WTC11 (cell line): Measurements from ENCODE around the gene EOMES. TPM values are rescaled to one million over a fixed set of nuclear protein-coding genes. Genes with fewer than 3 reads are reported as not detected.

Source experiments
- ATAC-seq: fragments of 200-7000 bp; cut with Tn5 transposase; 2 replicates; pipeline ENCODE4 v1.10.0; 2021; ENCODE audit warnings: mild to moderate bottlenecking, moderate library complexity
- CTCF ChIA-PET: fragments of 300-600 bp; sonication (Branson Sonifier 250); formaldehyde crosslinking; loops from one replicate; lab custom pipeline; 2021; ENCODE audit warnings: antibody characterized with exemption; lab: Charles Lee
- POLR2A ChIA-PET: fragments of 350-600 bp; sonication (Branson Sonifier 250); formaldehyde crosslinking; loops from one replicate; lab custom pipeline; 2021; ENCODE audit warnings: antibody characterized with exemption; lab: Charles Lee
- DNase-seq: peaks from one replicate; pipeline ENCODE4 v3.0.0; 2021; ENCODE audit warnings: low spot score
- H3K27ac Mint-ChIP-seq: 2 replicates; pipeline ENCODE4 v1.8.0; 2021; ENCODE audit warnings: mixed read lengths
- H3K27me3 Mint-ChIP-seq: 2 replicates; pipeline ENCODE4 v1.8.0; 2021; ENCODE audit warnings: low read depth, mild to moderate bottlenecking, moderate library complexity, mixed read lengths
- H3K36me3 Mint-ChIP-seq: 2 replicates; pipeline ENCODE4 v1.8.0; 2021; ENCODE audit warnings: mixed read lengths
- H3K4me1 Mint-ChIP-seq: 2 replicates; pipeline ENCODE4 v1.8.0; 2022; ENCODE audit warnings: mixed read lengths
- H3K4me3 Mint-ChIP-seq: 2 replicates; pipeline ENCODE4 v1.8.0; 2021; ENCODE audit warnings: mild to moderate bottlenecking, moderate library complexity, mixed read lengths
- H3K9me3 Mint-ChIP-seq: 2 replicates; pipeline ENCODE4 v1.8.0; 2021; ENCODE audit warnings: mixed read lengths
- ATF1 ChIP-seq: sonication (generic); formaldehyde crosslinking; IDR thresholded peaks from 2 replicates; pipeline ENCODE4 v1.8.1; 2023; ENCODE audit warnings: mild to moderate bottlenecking, moderate library complexity, missing genetic modification reagents
- ATF6 ChIP-seq: sonication (generic); formaldehyde crosslinking; IDR thresholded peaks from 2 replicates; pipeline ENCODE4 v1.8.1; 2023; ENCODE audit warnings: mild to moderate bottlenecking, missing genetic modification reagents
- E2F1 ChIP-seq: sonication (generic); formaldehyde crosslinking; IDR thresholded peaks from 2 replicates; pipeline ENCODE4 v1.8.0; 2022; ENCODE audit warnings: mild to moderate bottlenecking, missing genetic modification reagents
- E2F5 ChIP-seq: sonication (generic); formaldehyde crosslinking; IDR thresholded peaks from 2 replicates; pipeline ENCODE4 v1.8.1; 2022; ENCODE audit warnings: mild to moderate bottlenecking, moderate library complexity, missing genetic modification reagents
- ELF4 ChIP-seq: sonication (generic); formaldehyde crosslinking; IDR thresholded peaks from 2 replicates; pipeline ENCODE4 v1.8.1; 2022; ENCODE audit warnings: low read depth, mild to moderate bottlenecking, moderate library complexity, missing genetic modification reagents
- ESRRA ChIP-seq: sonication (generic); formaldehyde crosslinking; IDR thresholded peaks from 2 replicates; pipeline ENCODE4 v1.8.1; 2022; ENCODE audit warnings: mild to moderate bottlenecking, missing genetic modification reagents, borderline replicate concordance
- FOXP1 ChIP-seq: sonication (generic); formaldehyde crosslinking; IDR thresholded peaks from 2 replicates; pipeline ENCODE4 v1.8.0; 2022; ENCODE audit warnings: missing genetic modification reagents, mild to moderate bottlenecking, moderate library complexity, borderline replicate concordance
- GTF2I ChIP-seq: fragments of 250-450 bp; sonication (Bioruptor Pico); conservative IDR thresholded peaks from 2 replicates; pipeline ENCODE4 v1.4.0; 2021; ENCODE audit warnings: mild to moderate bottlenecking
- HMGA2 ChIP-seq: fragments of 250-450 bp; sonication (Bioruptor Pico); IDR thresholded peaks from 2 replicates; pipeline ENCODE4 v1.4.0; 2021; ENCODE audit warnings: mild to moderate bottlenecking, moderate library complexity
- IRF1 ChIP-seq: sonication (generic); formaldehyde crosslinking; IDR thresholded peaks from 2 replicates; pipeline ENCODE4 v1.8.0; 2023; ENCODE audit warnings: missing genetic modification reagents
- OVOL2 ChIP-seq: fragments of 250-450 bp; sonication (Bioruptor Pico); IDR thresholded peaks from 2 replicates; pipeline ENCODE4 v1.9.0; 2021; ENCODE audit warnings: mild to moderate bottlenecking, borderline replicate concordance
- RELA ChIP-seq: sonication (generic); formaldehyde crosslinking; IDR thresholded peaks from 2 replicates; pipeline ENCODE4 v1.8.1; 2022; ENCODE audit warnings: missing genetic modification reagents, mild to moderate bottlenecking, borderline replicate concordance
- SMAD4 ChIP-seq: sonication (generic); formaldehyde crosslinking; IDR thresholded peaks from 2 replicates; pipeline ENCODE4 v1.8.0; 2022; ENCODE audit warnings: mild to moderate bottlenecking, missing genetic modification reagents
- TEAD1 ChIP-seq: sonication (generic); formaldehyde crosslinking; IDR thresholded peaks from 2 replicates; pipeline ENCODE4 v1.8.0; 2022; ENCODE audit warnings: mild to moderate bottlenecking, missing genetic modification reagents
- ZBTB43 ChIP-seq: sonication (generic); formaldehyde crosslinking; IDR thresholded peaks from 2 replicates; pipeline ENCODE4 v1.8.1; 2023; ENCODE audit warnings: mild to moderate bottlenecking, missing genetic modification reagents
- ZNF138 ChIP-seq: sonication (generic); formaldehyde crosslinking; conservative IDR thresholded peaks from 2 replicates; pipeline ENCODE4 v1.8.1; 2022; ENCODE audit warnings: mild to moderate bottlenecking, moderate library complexity, missing genetic modification reagents
- ZNF232 ChIP-seq: sonication (generic); formaldehyde crosslinking; IDR thresholded peaks from 2 replicates; pipeline ENCODE4 v1.8.0; 2022; ENCODE audit warnings: mild to moderate bottlenecking, missing genetic modification reagents
- ZNF423 ChIP-seq: fragments of 250-450 bp; sonication (Bioruptor Pico); IDR thresholded peaks from 2 replicates; pipeline ENCODE4 v2.1.2; 2022; ENCODE audit warnings: mild to moderate bottlenecking, moderate library complexity
- total RNA-seq: library from RNA; stranded (reverse); gene quantifications from 3 replicates; pipeline ENCODE4 v1.2.3, GENCODE V29; 2021
- TF ChIP-seq, protein P1 (sequence below): sonication (generic); formaldehyde crosslinking; IDR thresholded peaks from 2 replicates; pipeline ENCODE4 v1.8.0; 2022; ENCODE audit warnings: missing genetic modification reagents
- TF ChIP-seq, protein P2 (sequence below): fragments of 250-450 bp; sonication (Bioruptor Pico); IDR thresholded peaks from 2 replicates; pipeline ENCODE4 v2.1.2; 2022; ENCODE audit warnings: mild to moderate bottlenecking, moderate library complexity
- TF ChIP-seq, protein P3 (sequence below): fragments of 250-450 bp; sonication (Bioruptor Pico); IDR thresholded peaks from 2 replicates; pipeline ENCODE4 v1.9.0; 2021; ENCODE audit warnings: mild to moderate bottlenecking

EOMES gene
- total RNA-seq, 1 experiment from 2014 or later, result 1.4 TPM

DNA sequence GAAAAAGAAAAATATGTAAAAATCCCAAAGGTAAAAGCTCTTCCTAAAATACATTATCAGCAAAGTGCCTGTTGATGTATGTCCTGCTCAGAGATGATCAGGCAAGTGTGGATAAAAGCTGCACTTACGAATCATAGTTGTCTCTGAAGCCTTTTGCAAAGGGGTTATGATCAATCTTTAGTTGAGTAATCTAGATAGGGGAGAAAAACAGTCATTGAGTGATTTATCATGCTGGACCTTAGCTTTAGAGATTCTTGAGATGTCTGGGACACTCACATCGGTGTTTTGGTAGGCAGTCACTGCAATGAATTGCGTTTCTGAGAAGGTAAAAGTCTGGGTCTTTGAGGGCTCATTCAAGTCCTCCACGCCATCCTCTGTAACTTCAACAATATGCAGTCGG lies 3.7 kb downstream of the EOMES start:
- no peaks in the 10 kb centered on the region for H3K36me3 Mint-ChIP-seq
- peaks cover 77% of the 10 kb centered on the region for H3K4me1 Mint-ChIP-seq
- ATAC-seq (no peak), DNase-seq (no peak)
- H3K27me3 Mint-ChIP-seq, result peaks cover 94% of the 10 kb centered on the region
- no peak for TF ChIP-seq HMGA2 (CRISPR knock-in tag)
- TF ChIP-seq, protein P1, sequence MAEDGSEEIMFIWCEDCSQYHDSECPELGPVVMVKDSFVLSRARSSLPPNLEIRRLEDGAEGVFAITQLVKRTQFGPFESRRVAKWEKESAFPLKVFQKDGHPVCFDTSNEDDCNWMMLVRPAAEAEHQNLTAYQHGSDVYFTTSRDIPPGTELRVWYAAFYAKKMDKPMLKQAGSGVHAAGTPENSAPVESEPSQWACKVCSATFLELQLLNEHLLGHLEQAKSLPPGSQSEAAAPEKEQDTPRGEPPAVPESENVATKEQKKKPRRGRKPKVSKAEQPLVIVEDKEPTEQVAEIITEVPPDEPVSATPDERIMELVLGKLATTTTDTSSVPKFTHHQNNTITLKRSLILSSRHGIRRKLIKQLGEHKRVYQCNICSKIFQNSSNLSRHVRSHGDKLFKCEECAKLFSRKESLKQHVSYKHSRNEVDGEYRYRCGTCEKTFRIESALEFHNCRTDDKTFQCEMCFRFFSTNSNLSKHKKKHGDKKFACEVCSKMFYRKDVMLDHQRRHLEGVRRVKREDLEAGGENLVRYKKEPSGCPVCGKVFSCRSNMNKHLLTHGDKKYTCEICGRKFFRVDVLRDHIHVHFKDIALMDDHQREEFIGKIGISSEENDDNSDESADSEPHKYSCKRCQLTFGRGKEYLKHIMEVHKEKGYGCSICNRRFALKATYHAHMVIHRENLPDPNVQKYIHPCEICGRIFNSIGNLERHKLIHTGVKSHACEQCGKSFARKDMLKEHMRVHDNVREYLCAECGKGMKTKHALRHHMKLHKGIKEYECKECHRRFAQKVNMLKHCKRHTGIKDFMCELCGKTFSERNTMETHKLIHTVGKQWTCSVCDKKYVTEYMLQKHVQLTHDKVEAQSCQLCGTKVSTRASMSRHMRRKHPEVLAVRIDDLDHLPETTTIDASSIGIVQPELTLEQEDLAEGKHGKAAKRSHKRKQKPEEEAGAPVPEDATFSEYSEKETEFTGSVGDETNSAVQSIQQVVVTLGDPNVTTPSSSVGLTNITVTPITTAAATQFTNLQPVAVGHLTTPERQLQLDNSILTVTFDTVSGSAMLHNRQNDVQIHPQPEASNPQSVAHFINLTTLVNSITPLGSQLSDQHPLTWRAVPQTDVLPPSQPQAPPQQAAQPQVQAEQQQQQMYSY (CRISPR knock-in tag), result no peak
- TF ChIP-seq E2F5 (CRISPR knock-in tag), result no peak
- no peak for TF ChIP-seq ZNF138 (CRISPR knock-in tag)
- no peak overlapping the region for H3K4me3 Mint-ChIP-seq
- no peak overlapping the region for H3K27ac Mint-ChIP-seq
- ChIA-PET POLR2A (no interaction called here), CTCF (no interaction called here)
- H3K9me3 Mint-ChIP-seq, result no peaks in the 10 kb centered on the region

DNA sequence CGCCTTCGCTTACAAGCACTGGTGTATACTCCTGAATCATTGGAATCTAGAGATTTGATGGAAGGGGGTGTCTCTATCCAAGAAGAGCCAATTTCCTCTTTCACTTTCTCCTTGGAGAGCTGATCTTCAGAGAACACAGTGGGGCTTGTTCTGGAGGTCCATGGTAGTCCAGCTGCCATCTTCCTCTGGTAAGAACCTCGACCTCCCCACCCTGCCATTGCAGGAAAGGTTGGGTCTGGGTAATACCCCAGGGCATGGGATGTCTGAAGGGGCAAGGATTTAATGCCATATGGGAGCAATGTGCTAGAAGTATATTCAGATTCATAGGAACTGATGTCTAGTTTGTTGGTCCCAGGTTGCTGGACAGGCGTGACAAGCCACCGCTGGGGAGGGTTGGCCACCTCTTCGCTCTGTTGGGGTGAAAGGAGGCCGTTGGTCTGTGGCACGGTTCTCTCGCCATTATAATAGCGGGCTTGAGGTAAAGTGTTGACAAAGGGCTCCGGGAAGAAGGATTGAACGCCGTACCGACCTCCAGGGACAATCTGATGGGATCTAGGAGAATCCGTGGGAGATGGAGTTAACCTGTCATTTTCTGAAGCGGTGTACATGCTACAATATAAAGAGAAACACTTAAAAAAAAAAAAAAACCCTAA lies 4.8 kb downstream of the EOMES start:
- TF ChIP-seq RELA (CRISPR knock-in tag) (no peak), ZNF423 (CRISPR knock-in tag) (no peak), ATF1 (CRISPR knock-in tag) (no peak), E2F1 (CRISPR knock-in tag) (no peak), GTF2I (CRISPR knock-in tag) (no peak), ESRRA (no peak)
- Mint-ChIP-seq H3K36me3 (no peaks in the 10 kb centered on the region), H3K4me3 (no peak overlapping the region), H3K4me1 (peaks cover 81% of the 10 kb centered on the region), H3K9me3 (no peaks in the 10 kb centered on the region), H3K27me3 (peaks cover 94% of the 10 kb centered on the region), H3K27ac (no peak overlapping the region)
- ATAC-seq, result no peak
- POLR2A ChIA-PET, result no interaction called here
- CTCF ChIA-PET, result no interaction called here
- no peak for DNase-seq

- Mint-ChIP-seq H3K4me1 (peaks cover 83% of the 10 kb centered on the region), H3K27ac (no peak overlapping the region), H3K9me3 (no peaks in the 10 kb centered on the region), H3K27me3 (peaks cover 100% of the 10 kb centered on the region), H3K4me3 (no peak overlapping the region; the same call in 1 of the 2 replicates), H3K36me3 (no peaks in the 10 kb centered on the region)
- ChIA-PET POLR2A (interaction anchor here (0.6 kb wide), 1 partner anchor 232 kb away, joined by 4 read pairs; no protein-coding TSS in a partner anchor), CTCF (interaction anchor here (0.6 to 0.7 kb wide), 2 partner anchors 8 to 107 kb away, joined by 4 to 5 read pairs; no protein-coding TSS in a partner anchor)
- DNase-seq (no peak), ATAC-seq (no peak)
- no peak for TF ChIP-seq ZNF232 (CRISPR knock-in tag)
- no peak for TF ChIP-seq ELF4 (CRISPR knock-in tag)
- no peak for TF ChIP-seq IRF1 (CRISPR knock-in tag)
- no peak for TF ChIP-seq SMAD4
- no peak for TF ChIP-seq ZBTB43 (CRISPR knock-in tag)
- TF ChIP-seq, protein P2, sequence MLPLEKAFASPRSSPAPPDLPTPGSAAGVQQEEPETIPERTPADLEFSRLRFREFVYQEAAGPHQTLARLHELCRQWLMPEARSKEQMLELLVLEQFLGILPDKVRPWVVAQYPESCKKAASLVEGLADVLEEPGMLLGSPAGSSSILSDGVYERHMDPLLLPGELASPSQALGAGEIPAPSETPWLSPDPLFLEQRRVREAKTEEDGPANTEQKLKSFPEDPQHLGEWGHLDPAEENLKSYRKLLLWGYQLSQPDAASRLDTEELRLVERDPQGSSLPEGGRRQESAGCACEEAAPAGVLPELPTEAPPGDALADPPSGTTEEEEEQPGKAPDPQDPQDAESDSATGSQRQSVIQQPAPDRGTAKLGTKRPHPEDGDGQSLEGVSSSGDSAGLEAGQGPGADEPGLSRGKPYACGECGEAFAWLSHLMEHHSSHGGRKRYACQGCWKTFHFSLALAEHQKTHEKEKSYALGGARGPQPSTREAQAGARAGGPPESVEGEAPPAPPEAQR (CRISPR knock-in tag), result no peak
- TF ChIP-seq ATF6 (CRISPR knock-in tag), result no peak
- no peak for TF ChIP-seq FOXP1 (CRISPR knock-in tag)
- no peak for TF ChIP-seq OVOL2 (CRISPR knock-in tag)
- TF ChIP-seq, protein P3, sequence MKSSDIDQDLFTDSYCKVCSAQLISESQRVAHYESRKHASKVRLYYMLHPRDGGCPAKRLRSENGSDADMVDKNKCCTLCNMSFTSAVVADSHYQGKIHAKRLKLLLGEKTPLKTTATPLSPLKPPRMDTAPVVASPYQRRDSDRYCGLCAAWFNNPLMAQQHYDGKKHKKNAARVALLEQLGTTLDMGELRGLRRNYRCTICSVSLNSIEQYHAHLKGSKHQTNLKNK (CRISPR knock-in tag), result no peak
- no peak for TF ChIP-seq TEAD1 (CRISPR knock-in tag)
These were observed 5.8 kb downstream of the EOMES start for GRCh38 chr3:27716309-27716708.
